Vagina (tissue), 2 donors: ENCODE data around the gene GATA6. TPM values are rescaled to one million over a fixed set of nuclear protein-coding genes. Genes with fewer than 3 reads are reported as not detected.

ENCODE experiments used
- DNase-seq, 2 donors: peaks; one replicate each; pipeline ENCODE4 v3.0.0-alpha.2; 2017; ENCODE audit errors: extremely low spot score in 2 of 2
- H3K27ac ChIP-seq: fragments of 200-600 bp; sonication (generic); one replicate; pipeline ENCODE4 v1.5.1; 2019
- H3K27me3 ChIP-seq: fragments of 200-600 bp; sonication (generic); one replicate; pipeline ENCODE4 v1.5.1; 2019
- H3K36me3 ChIP-seq, 2 donors: fragments of 200-600 bp; sonication (generic); one replicate each; pipeline ENCODE4 v1.5.1; 2017 to 2019
- H3K4me1 ChIP-seq: fragments of 200-600 bp; sonication (generic); one replicate; pipeline ENCODE4 v1.5.1; 2019
- H3K4me3 ChIP-seq, 2 donors: fragments of 200-600 bp; sonication (generic); 1 replicate in 1 of 2; 2 replicates in 1 of 2; pipeline ENCODE4 v1.5.1; 2016 to 2019
- H3K9me3 ChIP-seq: fragments of 200-600 bp; sonication (generic); one replicate; pipeline ENCODE4 v1.5.1; 2019
- CTCF ChIP-seq, 3 experiments: fragments of 450-650 bp in 2 of 3; fragments of 200-600 bp in 1 of 3; sonication (generic) in 1 of 3; IDR thresholded peaks; one replicate each; pipeline ENCODE4 v1.5.1; 2017 to 2019; ENCODE audit warnings: antibody characterized with exemption in 3 of 3, mild to moderate bottlenecking in 2 of 3, moderate library complexity in 2 of 3
- POLR2A ChIP-seq, 2 donors: fragments of 450-650 bp; IDR thresholded peaks; one replicate each; pipeline ENCODE4 v1.6.1; 2017; ENCODE audit warnings: antibody characterized with exemption in 2 of 2, mild to moderate bottlenecking in 2 of 2, moderate library complexity in 2 of 2
- POLR2AphosphoS5 ChIP-seq, 2 donors: sonication (generic); formaldehyde crosslinking; IDR thresholded peaks; one replicate each; pipeline ENCODE4 v1.9.0; 2017; ENCODE audit warnings: antibody characterized with exemption in 2 of 2, mild to moderate bottlenecking in 2 of 2, low read depth in 1 of 2; ENCODE audit not compliant: insufficient read depth in 1 of 2
- intact Hi-C: fragments of 100-400 bp; cut with DNase I; formaldehyde crosslinking; loops from one replicate; pipeline ENCODE4 v1.15.1; 2023
- total RNA-seq: library from RNA; depleted of rRNA; stranded (reverse); fragments of >200 nt; gene quantifications from one replicate; pipeline ENCODE4 v1.2.3, GENCODE V29; 2016

The GATA6 gene
- total RNA-seq, 1 donor from 2014 or later: 9.8 TPM

- Histone ChIP-seq H3K9me3 (no peaks in the 10 kb centered on the region), H3K36me3 (no peaks in the 10 kb centered on the region), H3K27me3 (no peaks in the 10 kb centered on the region), H3K27ac (no peak overlapping the region), H3K4me3 (no peak overlapping the region), H3K4me1 (no peaks in the 10 kb centered on the region)
- DNase-seq: no peak
- intact Hi-C loops: no loop called here
- TF ChIP-seq POLR2A (IDR thresholded peaks at IDR 0.05) (no peak), POLR2AphosphoS5 (IDR thresholded peaks at IDR 0.05; ENCODE audit: insufficient read depth in 1 of 2, low read depth in 1 of 2) (no peak)
Measured at GRCh38 chr18:22203536-22204213, 34.3 kb downstream of the GATA6 start.

GRCh38 chr18:22204214-22204536 is 34.8 kb downstream of the GATA6 start:
- no peak for DNase-seq
- intact Hi-C loops: no loop called here
- Histone ChIP-seq H3K9me3 (no peaks in the 10 kb centered on the region), H3K36me3 (no peaks in the 10 kb centered on the region), H3K4me3 (no peak overlapping the region), H3K27ac (no peak overlapping the region), H3K4me1 (no peaks in the 10 kb centered on the region), H3K27me3 (no peaks in the 10 kb centered on the region)
- TF ChIP-seq CTCF (IDR thresholded peaks at IDR 0.05) (no peak), POLR2A (IDR thresholded peaks at IDR 0.05) (no peak), POLR2AphosphoS5 (IDR thresholded peaks at IDR 0.05; ENCODE audit: insufficient read depth in 1 of 2, low read depth in 1 of 2) (no peak)

- Histone ChIP-seq H3K4me1 (no peaks in the 10 kb centered on the region), H3K36me3 (no peaks in the 10 kb centered on the region), H3K4me3 (no peak overlapping the region), H3K27me3 (no peaks in the 10 kb centered on the region), H3K27ac (no peak overlapping the region), H3K9me3 (no peaks in the 10 kb centered on the region)
- TF ChIP-seq CTCF (IDR thresholded peaks at IDR 0.05): no peak
- no peak for TF ChIP-seq POLR2AphosphoS5 (IDR thresholded peaks at IDR 0.05; ENCODE audit: insufficient read depth in 1 of 2, low read depth in 1 of 2)
- TF ChIP-seq POLR2A (IDR thresholded peaks at IDR 0.05): no peak
- intact Hi-C loops: no loop called here
- no peak for DNase-seq
Measured at GRCh38 chr18:22204996-22205395, 35.6 kb downstream of the GATA6 start.

GRCh38 chr18:22207021-22207758 is 37.8 kb downstream of the GATA6 start:
- Histone ChIP-seq H3K27me3 (no peaks in the 10 kb centered on the region), H3K9me3 (no peaks in the 10 kb centered on the region), H3K27ac (no peak overlapping the region), H3K4me3 (no peak overlapping the region), H3K4me1 (no peaks in the 10 kb centered on the region), H3K36me3 (no peaks in the 10 kb centered on the region)
- intact Hi-C loops: no loop called here
- no peak for DNase-seq
- TF ChIP-seq POLR2A (IDR thresholded peaks at IDR 0.05) (no peak), POLR2AphosphoS5 (IDR thresholded peaks at IDR 0.05; ENCODE audit: insufficient read depth in 1 of 2, low read depth in 1 of 2) (no peak), CTCF (IDR thresholded peaks at IDR 0.05) (no peak)

GRCh38 chr18:22210311-22210754 is 40.9 kb downstream of the GATA6 start:
- no peak overlapping the region for H3K4me3 ChIP-seq
- intact Hi-C loops: no loop called here
- no peak overlapping the region for H3K27ac ChIP-seq
- H3K9me3 ChIP-seq: no peaks in the 10 kb centered on the region
- TF ChIP-seq POLR2AphosphoS5 (IDR thresholded peaks at IDR 0.05; ENCODE audit: insufficient read depth in 1 of 2, low read depth in 1 of 2) (no peak), POLR2A (IDR thresholded peaks at IDR 0.05) (no peak), CTCF (IDR thresholded peaks at IDR 0.05) (no peak)
- DNase-seq: no peak
- H3K36me3 ChIP-seq: no peaks in the 10 kb centered on the region
- H3K4me1 ChIP-seq: peaks cover 20% of the 10 kb centered on the region
- H3K27me3 ChIP-seq: no peaks in the 10 kb centered on the region
